ENCODE data around the gene GLIPR2.

The GLIPR2 gene

GRCh38 chr9:36121971-36122370 is 14.6 kb upstream of the GLIPR2 start:
- TF ChIP-seq, protein P1, sequence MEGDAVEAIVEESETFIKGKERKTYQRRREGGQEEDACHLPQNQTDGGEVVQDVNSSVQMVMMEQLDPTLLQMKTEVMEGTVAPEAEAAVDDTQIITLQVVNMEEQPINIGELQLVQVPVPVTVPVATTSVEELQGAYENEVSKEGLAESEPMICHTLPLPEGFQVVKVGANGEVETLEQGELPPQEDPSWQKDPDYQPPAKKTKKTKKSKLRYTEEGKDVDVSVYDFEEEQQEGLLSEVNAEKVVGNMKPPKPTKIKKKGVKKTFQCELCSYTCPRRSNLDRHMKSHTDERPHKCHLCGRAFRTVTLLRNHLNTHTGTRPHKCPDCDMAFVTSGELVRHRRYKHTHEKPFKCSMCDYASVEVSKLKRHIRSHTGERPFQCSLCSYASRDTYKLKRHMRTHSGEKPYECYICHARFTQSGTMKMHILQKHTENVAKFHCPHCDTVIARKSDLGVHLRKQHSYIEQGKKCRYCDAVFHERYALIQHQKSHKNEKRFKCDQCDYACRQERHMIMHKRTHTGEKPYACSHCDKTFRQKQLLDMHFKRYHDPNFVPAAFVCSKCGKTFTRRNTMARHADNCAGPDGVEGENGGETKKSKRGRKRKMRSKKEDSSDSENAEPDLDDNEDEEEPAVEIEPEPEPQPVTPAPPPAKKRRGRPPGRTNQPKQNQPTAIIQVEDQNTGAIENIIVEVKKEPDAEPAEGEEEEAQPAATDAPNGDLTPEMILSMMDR (IDR thresholded peaks at IDR 0.05; ENCODE audit: borderline replicate concordance, insufficient read depth, low read depth, low read length), result no peak
- H3K4me3 ChIP-seq (ENCODE audit: low read depth, low read length), result no peak overlapping the region

- TF ChIP-seq, protein P1 (IDR thresholded peaks at IDR 0.05; ENCODE audit: borderline replicate concordance, insufficient read depth, low read depth, low read length), result no peak
- H3K4me3 ChIP-seq (ENCODE audit: low read depth, low read length), result no peak overlapping the region
Observed at GRCh38 chr9:36123515-36123914, 13.0 kb upstream of the GLIPR2 start.

- TF ChIP-seq, protein P1 (IDR thresholded peaks at IDR 0.05; ENCODE audit: borderline replicate concordance, insufficient read depth, low read depth, low read length), result no peak
- H3K4me3 ChIP-seq (ENCODE audit: low read depth, low read length), result no peak overlapping the region
Observed at GRCh38 chr9:36125062-36125855, 11.3 kb upstream of the GLIPR2 start.

DNA sequence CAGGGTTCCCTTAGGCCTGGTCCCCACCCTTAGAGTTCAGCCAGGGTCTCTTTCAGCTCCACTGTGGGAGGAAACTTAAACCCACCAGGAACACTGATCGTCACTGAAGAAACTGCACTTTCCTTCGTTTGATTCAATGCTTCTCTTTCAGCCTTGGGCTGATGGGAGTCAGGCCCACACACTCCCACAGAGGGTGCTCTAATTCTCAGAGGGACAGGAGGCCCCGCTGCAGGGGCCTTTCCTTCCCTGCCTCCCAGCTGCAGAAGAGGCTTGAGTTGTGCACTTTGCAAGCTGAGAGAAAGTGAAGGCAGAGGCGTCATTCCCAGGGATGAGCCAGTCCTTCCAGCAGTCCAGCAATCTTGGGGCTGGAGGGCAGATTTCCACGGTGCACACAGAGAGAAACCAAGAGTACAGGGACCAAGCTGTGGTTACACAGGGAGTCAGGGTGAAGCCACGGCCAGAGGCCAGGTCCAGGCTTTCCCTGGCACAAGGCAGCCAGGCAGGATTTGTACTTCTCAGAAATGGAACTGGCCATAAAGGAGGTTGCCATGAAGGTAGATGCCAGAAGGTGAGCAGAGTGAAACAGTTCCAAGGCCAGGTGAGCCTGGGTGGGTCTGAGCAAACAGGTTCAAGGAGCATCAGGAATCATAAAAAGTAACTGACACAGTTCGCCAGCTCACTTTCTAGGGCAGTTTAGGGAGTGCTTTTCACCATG is 10.4 kb upstream of the GLIPR2 start:
- H3K4me3 ChIP-seq (ENCODE audit: low read depth, low read length), result no peak overlapping the region
- TF ChIP-seq, protein P1 (IDR thresholded peaks at IDR 0.05; ENCODE audit: borderline replicate concordance, insufficient read depth, low read depth, low read length), result no peak

- H3K4me3 ChIP-seq (ENCODE audit: low read depth, low read length), result no peak overlapping the region
- TF ChIP-seq, protein P1 (IDR thresholded peaks at IDR 0.05; ENCODE audit: borderline replicate concordance, insufficient read depth, low read depth, low read length), result no peak
Observed at GRCh38 chr9:36127652-36128244, 8.8 kb upstream of the GLIPR2 start.

GRCh38 chr9:36128349-36128748 is 8.2 kb upstream of the GLIPR2 start:
- TF ChIP-seq, protein P1 (IDR thresholded peaks at IDR 0.05; ENCODE audit: borderline replicate concordance, insufficient read depth, low read depth, low read length), result no peak
- no peak overlapping the region for H3K4me3 ChIP-seq (ENCODE audit: low read depth, low read length)
